ENCODE measurements around the gene RPS14. TPM values are rescaled to one million over a fixed set of nuclear protein-coding genes. Genes with fewer than 3 reads are reported as not detected.

Gene RPS14
- total RNA-seq, 4 donors from 2014 or later = 1,684 to 3,537 (median 3,314) TPM

GRCh38 chr5:150402229-150402773, 47.2 kb downstream of the RPS14 start:
- no peak for DNase-seq (ENCODE audit: low spot score in 2 of 2)
- WGBS = 87% methylated on average over 4 of the region's 4 CpGs
- H3K4me1 ChIP-seq = no peaks in the 10 kb centered on the region
- no peaks in the 10 kb centered on the region for H3K9me3 ChIP-seq
- H3K27me3 ChIP-seq = no peaks in the 10 kb centered on the region
- no peak overlapping the region for H3K4me3 ChIP-seq
- no peak overlapping the region for H3K27ac ChIP-seq
- H3K36me3 ChIP-seq = peaks cover 52% of the 10 kb centered on the region
- TF ChIP-seq POLR2AphosphoS5 (IDR thresholded peaks at IDR 0.05) (no peak), CTCF (IDR thresholded peaks at IDR 0.05) (no peak), EP300 (IDR thresholded peaks at IDR 0.05) (no peak), POLR2A (IDR thresholded peaks at IDR 0.05) (no peak)

- no peak for DNase-seq (ENCODE audit: low spot score in 2 of 2)
- Histone ChIP-seq H3K27ac (no peak overlapping the region), H3K4me3 (no peak overlapping the region), H3K36me3 (peaks cover 56% of the 10 kb centered on the region), H3K27me3 (no peaks in the 10 kb centered on the region), H3K4me1 (no peaks in the 10 kb centered on the region), H3K9me3 (no peaks in the 10 kb centered on the region)
- TF ChIP-seq POLR2A (IDR thresholded peaks at IDR 0.05) (no peak), POLR2AphosphoS5 (IDR thresholded peaks at IDR 0.05) (no peak), CTCF (IDR thresholded peaks at IDR 0.05) (no peak), EP300 (IDR thresholded peaks at IDR 0.05) (no peak)
- WGBS = 84% methylated on average over 11 of the region's 11 CpGs
Measured at GRCh38 chr5:150401376-150402228, 47.9 kb downstream of the RPS14 start.

GRCh38 chr5:150401076-150401375, 48.5 kb downstream of the RPS14 start:
- Histone ChIP-seq H3K27me3 (no peaks in the 10 kb centered on the region), H3K27ac (no peak overlapping the region), H3K9me3 (no peaks in the 10 kb centered on the region), H3K4me1 (no peaks in the 10 kb centered on the region), H3K4me3 (no peak overlapping the region), H3K36me3 (peaks cover 60% of the 10 kb centered on the region)
- no peak for DNase-seq (ENCODE audit: low spot score in 2 of 2)
- no peak for TF ChIP-seq POLR2AphosphoS5 (IDR thresholded peaks at IDR 0.05)
- TF ChIP-seq CTCF (IDR thresholded peaks at IDR 0.05) = no peak
- no peak for TF ChIP-seq POLR2A (IDR thresholded peaks at IDR 0.05)
- no peak for TF ChIP-seq EP300 (IDR thresholded peaks at IDR 0.05)
- 62% methylated on average over 2 of the region's 3 CpGs for WGBS

GRCh38 chr5:150400316-150401075, 49.0 kb downstream of the RPS14 start:
- WGBS = 75% methylated on average over 12 of the region's 12 CpGs
- Histone ChIP-seq H3K9me3 (no peaks in the 10 kb centered on the region), H3K36me3 (peaks cover 66% of the 10 kb centered on the region), H3K27me3 (no peaks in the 10 kb centered on the region), H3K4me1 (no peaks in the 10 kb centered on the region), H3K4me3 (no peak overlapping the region), H3K27ac (no peak overlapping the region)
- no peak for DNase-seq (ENCODE audit: low spot score in 2 of 2)
- TF ChIP-seq POLR2AphosphoS5 (IDR thresholded peaks at IDR 0.05) (no peak), CTCF (IDR thresholded peaks at IDR 0.05) (no peak), EP300 (IDR thresholded peaks at IDR 0.05) (no peak), POLR2A (IDR thresholded peaks at IDR 0.05) (no peak)
